Trophoblast cell (in vitro differentiated cells and primary cell): ENCODE data around the gene RALA.

Source experiments
- DNase-seq, 2 donors: peaks; one replicate each; pipeline ENCODE4 v3.0.0-alpha.2; 2016
- H2AFZ ChIP-seq: 2 replicates; pipeline ENCODE4 v1.6.1; 2013; ENCODE audit warnings: low read length, moderate library complexity, mild to moderate bottlenecking; ENCODE audit not compliant: insufficient read depth, poor library complexity
- H2AK5ac ChIP-seq: 2 replicates; pipeline ENCODE4 v1.6.1; 2013; ENCODE audit warnings: mild to moderate bottlenecking, low read length
- H2BK120ac ChIP-seq: 2 replicates; pipeline ENCODE4 v1.6.1; 2013; ENCODE audit warnings: low read length, mild to moderate bottlenecking, moderate library complexity; ENCODE audit not compliant: insufficient read depth, poor library complexity
- H2BK12ac ChIP-seq: 2 replicates; pipeline ENCODE4 v1.6.1; 2013; ENCODE audit warnings: mild to moderate bottlenecking, low read length, moderate library complexity
- H2BK5ac ChIP-seq: 2 replicates; pipeline ENCODE4 v1.6.1; 2013; ENCODE audit warnings: low read length, low read depth, moderate library complexity, mild to moderate bottlenecking; ENCODE audit not compliant: poor library complexity
- H3K14ac ChIP-seq: 2 replicates; pipeline ENCODE4 v1.6.1; 2013; ENCODE audit warnings: mild to moderate bottlenecking, low read length
- H3K18ac ChIP-seq: 2 replicates; pipeline ENCODE4 v1.6.1; 2013; ENCODE audit warnings: mild to moderate bottlenecking, low read length
- H3K23ac ChIP-seq: 2 replicates; pipeline ENCODE4 v1.6.1; 2013; ENCODE audit warnings: low read length
- H3K27ac ChIP-seq: 2 replicates; pipeline ENCODE4 v1.5.1; 2013; ENCODE audit warnings: low read depth, mild to moderate bottlenecking, inconsistent platforms, low read length, moderate library complexity
- H3K27me3 ChIP-seq: 2 replicates; pipeline ENCODE4 v1.6.1; 2013; ENCODE audit warnings: inconsistent platforms, mild to moderate bottlenecking, low read length, moderate library complexity; ENCODE audit not compliant: insufficient read depth
- H3K36me3 ChIP-seq, 2 experiments: 1 replicate in 1 of 2; 2 replicates in 1 of 2; pipeline ENCODE4 v1.6.1; 2013; ENCODE audit warnings: low read length in 2 of 2, mild to moderate bottlenecking in 2 of 2, moderate library complexity in 1 of 2; ENCODE audit not compliant: insufficient read depth in 2 of 2, control insufficient read depth in 1 of 2
- H3K4ac ChIP-seq: 2 replicates; pipeline ENCODE4 v1.6.1; 2013; ENCODE audit warnings: low read depth, mild to moderate bottlenecking, low read length, moderate library complexity
- H3K4me1 ChIP-seq, 2 experiments: 1 replicate in 1 of 2; 2 replicates in 1 of 2; pipeline ENCODE4 v1.6.1; 2013; ENCODE audit warnings: low read length in 2 of 2, mild to moderate bottlenecking in 2 of 2, moderate library complexity in 1 of 2; ENCODE audit not compliant: insufficient read depth in 2 of 2, control insufficient read depth in 1 of 2
- H3K4me2 ChIP-seq: 2 replicates; pipeline ENCODE4 v1.6.1; 2013; ENCODE audit warnings: inconsistent platforms, mild to moderate bottlenecking, low read length, moderate library complexity
- H3K4me3 ChIP-seq: 2 replicates; pipeline ENCODE4 v1.5.1; 2013; ENCODE audit warnings: mild to moderate bottlenecking, low read depth, low read length, inconsistent platforms
- H3K79me1 ChIP-seq: one replicate; pipeline ENCODE4 v1.6.1; 2013; ENCODE audit warnings: low read length
- H3K79me2 ChIP-seq: 2 replicates; pipeline ENCODE4 v1.6.1; 2013; ENCODE audit warnings: low read length, mild to moderate bottlenecking; ENCODE audit not compliant: control insufficient read depth, insufficient read depth, poor library complexity
- H3K9ac ChIP-seq: 2 replicates; pipeline ENCODE4 v1.6.1; 2013; ENCODE audit warnings: mild to moderate bottlenecking, low read length
- H3K9me3 ChIP-seq: 2 replicates; pipeline ENCODE4 v1.6.1; 2013; ENCODE audit warnings: low read depth, mild to moderate bottlenecking, control low read depth, inconsistent platforms, low read length; ENCODE audit not compliant: insufficient read depth
- H4K12ac ChIP-seq: 2 replicates; pipeline ENCODE4 v1.6.1; 2013; ENCODE audit warnings: low read depth, mild to moderate bottlenecking, low read length, moderate library complexity
- H4K8ac ChIP-seq: 2 replicates; pipeline ENCODE4 v1.6.1; 2013; ENCODE audit warnings: low read depth, mild to moderate bottlenecking, low read length, moderate library complexity
- H4K91ac ChIP-seq: one replicate; pipeline ENCODE4 v1.6.1; 2013; ENCODE audit warnings: low read depth, mild to moderate bottlenecking, low read length, moderate library complexity
- WGBS: extraction: QIAGEN DNeasy Blood & Tissue Kit; methylation state at CpG from one replicate; pipeline ENCODE4 v1.1.7; 2013; ENCODE audit warnings: missing lambda C conversion rate; ENCODE audit not compliant: insufficient read length, insufficient coverage; ENCODE audit errors: extremely low coverage; 5-methylcytosine and 5-hydroxymethylcytosine counted together

Gene RALA

DNA sequence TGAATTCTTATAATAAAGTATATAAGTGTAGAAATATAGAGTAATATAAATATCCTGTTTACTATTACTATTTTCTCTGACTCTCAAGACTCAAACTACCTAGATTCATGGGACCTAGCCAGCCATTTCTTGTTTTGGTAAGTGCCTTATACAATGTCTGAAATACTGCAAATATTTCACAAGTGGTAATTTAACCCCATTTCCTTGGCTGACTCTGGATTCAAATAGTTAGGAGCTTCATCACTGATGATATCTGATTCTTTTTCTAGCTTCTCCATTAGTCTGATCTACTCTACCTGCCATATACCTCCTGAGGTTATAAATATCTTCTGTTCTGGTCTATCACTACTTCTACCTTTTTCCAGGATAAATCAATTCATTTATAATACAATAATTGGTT, 6.4 kb upstream of the RALA start:
- H3K14ac ChIP-seq: no peak overlapping the region
- peak in 1 of 2 donors; percentile 19 for DNase-seq
- H3K36me3 ChIP-seq: no peaks in the 10 kb centered on the region
- H4K91ac ChIP-seq: no peak overlapping the region
- no peak overlapping the region for H3K18ac ChIP-seq
- H3K9me3 ChIP-seq: no peaks in the 10 kb centered on the region
- H3K23ac ChIP-seq: no peak overlapping the region
- H3K79me2 ChIP-seq: no peaks in the 10 kb centered on the region
- no peak overlapping the region for H2BK12ac ChIP-seq
- no peaks in the 10 kb centered on the region for H3K27me3 ChIP-seq
- H3K4me2 ChIP-seq: no peak overlapping the region
- no peaks in the 10 kb centered on the region for H3K4me1 ChIP-seq
- no peak overlapping the region for H4K12ac ChIP-seq
- no peak overlapping the region for H4K8ac ChIP-seq
- H3K4me3 ChIP-seq: no peak overlapping the region
- no peak overlapping the region for H2AFZ ChIP-seq
- no peaks in the 10 kb centered on the region for H3K79me1 ChIP-seq
- no peak overlapping the region for H2AK5ac ChIP-seq
- no peak overlapping the region for H3K4ac ChIP-seq
- no peak overlapping the region for H2BK120ac ChIP-seq
- no peak overlapping the region for H3K27ac ChIP-seq
- H2BK5ac ChIP-seq: no peak overlapping the region
- H3K9ac ChIP-seq: no peak overlapping the region

DNA sequence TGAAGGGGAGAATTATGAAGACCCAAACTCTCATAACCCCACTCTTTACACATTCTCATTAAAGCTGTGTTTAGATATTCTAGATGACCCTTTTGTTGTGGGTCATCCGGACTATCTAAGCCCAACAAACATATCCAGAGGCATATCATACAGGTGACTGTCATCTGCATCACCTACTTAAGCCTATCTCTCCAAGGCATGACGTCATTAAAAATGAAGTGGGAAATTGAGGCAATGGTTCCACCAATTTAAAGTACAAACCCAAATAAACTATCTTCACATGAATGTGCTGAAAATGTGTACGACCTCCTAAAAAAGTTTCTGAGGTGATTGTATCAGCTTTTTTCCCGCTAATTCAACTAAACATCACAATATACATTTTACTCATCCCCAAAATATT, 4.5 kb upstream of the RALA start:
- H3K4me3 ChIP-seq: no peak overlapping the region
- no peak overlapping the region for H4K12ac ChIP-seq
- H3K14ac ChIP-seq: no peak overlapping the region
- no peak overlapping the region for H2AK5ac ChIP-seq
- no peak overlapping the region for H3K4ac ChIP-seq
- no peak overlapping the region for H3K4me2 ChIP-seq
- no peaks in the 10 kb centered on the region for H3K9me3 ChIP-seq
- no peak for DNase-seq
- H3K27ac ChIP-seq: no peak overlapping the region
- peaks cover 10% of the 10 kb centered on the region for H3K79me2 ChIP-seq
- no peaks in the 10 kb centered on the region for H3K4me1 ChIP-seq
- H3K79me1 ChIP-seq: peaks cover 11% of the 10 kb centered on the region
- no peak overlapping the region for H4K91ac ChIP-seq
- H3K9ac ChIP-seq: no peak overlapping the region
- no peaks in the 10 kb centered on the region for H3K27me3 ChIP-seq
- no peaks in the 10 kb centered on the region for H3K36me3 ChIP-seq
- 100% methylated on average over 1 of the region's 4 CpGs for WGBS
- H3K23ac ChIP-seq: no peak overlapping the region
- H2BK5ac ChIP-seq: no peak overlapping the region
- no peak overlapping the region for H2BK12ac ChIP-seq
- H2AFZ ChIP-seq: no peak overlapping the region
- no peak overlapping the region for H2BK120ac ChIP-seq
- no peak overlapping the region for H4K8ac ChIP-seq
- H3K18ac ChIP-seq: no peak overlapping the region

DNA sequence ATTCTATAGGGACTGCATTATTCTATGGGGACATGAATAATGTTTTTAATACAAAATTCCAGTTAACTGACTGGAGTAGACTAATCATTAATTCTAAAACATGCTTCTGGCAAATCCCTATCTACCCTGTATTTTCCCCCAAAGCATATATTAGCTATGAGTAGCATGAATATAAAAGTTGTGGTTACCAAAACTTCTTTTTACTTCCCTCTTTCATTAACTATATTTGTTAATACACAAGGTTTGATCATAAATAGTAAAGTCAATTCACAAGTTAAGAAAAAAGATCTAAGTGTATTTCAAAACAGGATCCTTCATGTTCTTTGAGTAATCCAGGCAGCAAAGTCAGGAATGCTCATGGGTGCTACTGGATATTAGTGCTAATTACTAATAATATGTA, 2.9 kb upstream of the RALA start:
- Histone ChIP-seq H4K12ac (no peak overlapping the region), H3K4me1 (peaks cover 0 to 3% of the 10 kb centered on the region in 2 experiments), H2BK120ac (no peak overlapping the region), H3K14ac (no peak overlapping the region), H3K27ac (no peak overlapping the region), H3K79me2 (peaks cover 17% of the 10 kb centered on the region), H3K36me3 (no peaks in the 10 kb centered on the region), H2AFZ (no peak overlapping the region), H3K4me2 (no peak overlapping the region), H2BK12ac (no peak overlapping the region), H3K18ac (no peak overlapping the region), H4K91ac (no peak overlapping the region), H3K79me1 (peaks cover 13% of the 10 kb centered on the region), H2AK5ac (no peak overlapping the region), H3K9me3 (no peaks in the 10 kb centered on the region), H4K8ac (no peak overlapping the region), H2BK5ac (no peak overlapping the region), H3K27me3 (no peaks in the 10 kb centered on the region), H3K4ac (no peak overlapping the region), H3K4me3 (no peak overlapping the region), H3K9ac (no peak overlapping the region), H3K23ac (no peak overlapping the region)
- DNase-seq: no peak

DNA sequence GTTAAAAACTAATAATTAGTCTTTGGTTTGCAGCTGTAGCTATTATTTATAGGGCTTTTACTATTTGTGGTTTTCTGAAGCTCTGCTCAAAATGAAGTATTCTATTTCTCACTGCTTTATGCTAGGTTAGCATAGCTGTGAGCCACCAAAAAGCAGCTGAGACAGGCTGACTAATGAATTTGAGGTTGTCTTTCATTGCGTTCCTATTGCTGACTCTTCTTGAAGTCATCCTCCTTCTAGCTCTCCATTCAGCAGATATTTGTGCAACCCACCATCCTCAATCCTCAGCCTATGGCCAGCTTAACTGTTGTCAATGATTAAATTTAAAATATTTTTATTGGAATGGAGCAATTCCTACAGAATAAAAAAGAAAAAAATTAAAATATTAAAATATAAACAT, 2.1 kb upstream of the RALA start:
- H2AK5ac ChIP-seq: no peak overlapping the region
- H2AFZ ChIP-seq: no peak overlapping the region
- H3K4me1 ChIP-seq: peaks cover 0 to 3% of the 10 kb centered on the region in 2 experiments
- H3K4me3 ChIP-seq: no peak overlapping the region
- no peak overlapping the region for H3K27ac ChIP-seq
- H3K18ac ChIP-seq: no peak overlapping the region
- H3K4ac ChIP-seq: no peak overlapping the region
- H2BK120ac ChIP-seq: no peak overlapping the region
- no peak overlapping the region for H4K91ac ChIP-seq
- no peak overlapping the region for H4K8ac ChIP-seq
- no peak overlapping the region for H3K14ac ChIP-seq
- H3K9me3 ChIP-seq: no peaks in the 10 kb centered on the region
- no peak overlapping the region for H3K4me2 ChIP-seq
- H2BK5ac ChIP-seq: no peak overlapping the region
- no peak overlapping the region for H2BK12ac ChIP-seq
- peaks cover 17% of the 10 kb centered on the region for H3K79me2 ChIP-seq
- no peaks in the 10 kb centered on the region for H3K27me3 ChIP-seq
- WGBS: no CpG with 5 or more reads among the region's 1 CpG
- peak in 1 of 2 donors; percentile 25 for DNase-seq
- peaks cover 13% of the 10 kb centered on the region for H3K79me1 ChIP-seq
- no peak overlapping the region for H4K12ac ChIP-seq
- H3K9ac ChIP-seq: no peak overlapping the region
- H3K36me3 ChIP-seq: no peaks in the 10 kb centered on the region
- no peak overlapping the region for H3K23ac ChIP-seq
